PFSK-1 (cell line): Measurements from ENCODE around the gene PKM.

Experiments used
- FOXP2 ChIP-seq: optimal IDR thresholded peaks from 2 replicates; pipeline ENCODE3; 2011; ENCODE audit warnings: borderline replicate concordance, control low read depth, inconsistent platforms; ENCODE audit not compliant: insufficient read depth; ENCODE audit errors: extremely low read length, extremely low read depth
- POLR2AphosphoS5 ChIP-seq: IDR thresholded peaks from 2 replicates; pipeline ENCODE4 v1.6.1; 2012; ENCODE audit warnings: low read depth, mild to moderate bottlenecking, control low read depth, low read length, moderate library complexity
- SIN3A ChIP-seq: IDR thresholded peaks from 2 replicates; pipeline ENCODE4 v1.6.1; 2012; ENCODE audit warnings: mild to moderate bottlenecking, low read length, moderate library complexity, borderline replicate concordance; ENCODE audit not compliant: insufficient read depth
- TAF1 ChIP-seq: IDR thresholded peaks from 2 replicates; pipeline ENCODE4 v1.6.1; 2012; ENCODE audit warnings: low read length, control low read depth, borderline replicate concordance; ENCODE audit not compliant: insufficient read depth
- TF ChIP-seq, protein P1 (sequence below), 2 experiments: IDR thresholded peaks; 2 replicates each; pipeline versions ENCODE4 v1.6.1 to v1.8.0; 2011 to 2012; ENCODE audit warnings: low read depth in 2 of 2, low read length in 2 of 2, control low read depth in 1 of 2, inconsistent platforms in 1 of 2, mild to moderate bottlenecking in 1 of 2, moderate library complexity in 1 of 2; ENCODE audit not compliant: insufficient read depth in 1 of 2

PKM gene

DNA sequence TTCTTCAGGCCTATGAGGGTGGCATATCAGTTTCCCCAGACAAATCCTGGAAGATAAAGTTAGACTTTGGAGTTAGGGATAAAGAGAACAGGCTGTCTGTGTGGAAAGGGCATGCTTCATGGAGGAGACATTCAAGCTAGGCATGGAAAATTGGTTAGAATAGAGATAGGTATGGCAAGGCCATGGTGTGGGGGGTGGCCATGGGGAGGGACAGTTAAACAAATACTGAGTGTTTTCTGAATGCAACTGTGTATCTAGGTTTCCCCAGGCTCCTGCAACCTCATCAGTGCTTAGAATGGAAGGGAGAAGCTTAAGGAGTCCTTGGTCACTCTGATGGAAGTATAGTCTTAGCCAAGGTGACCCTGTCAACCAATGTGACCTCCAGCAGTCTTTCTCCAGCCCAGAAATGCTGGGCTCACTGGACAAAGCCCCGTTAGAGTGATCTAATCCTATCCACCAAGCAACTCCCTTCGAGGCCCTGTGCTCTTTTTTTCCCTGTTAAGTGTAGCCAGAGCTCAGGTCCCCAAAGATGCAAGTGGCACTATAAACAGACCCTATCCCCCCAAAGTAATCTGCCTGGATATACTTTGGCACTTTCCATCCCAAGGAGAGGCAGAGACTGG, 5.5 kb upstream of the PKM start:
- TF ChIP-seq FOXP2 (no peak), SIN3A (no peak), POLR2AphosphoS5 (no peak), TAF1 (no peak)
- TF ChIP-seq, protein P1, sequence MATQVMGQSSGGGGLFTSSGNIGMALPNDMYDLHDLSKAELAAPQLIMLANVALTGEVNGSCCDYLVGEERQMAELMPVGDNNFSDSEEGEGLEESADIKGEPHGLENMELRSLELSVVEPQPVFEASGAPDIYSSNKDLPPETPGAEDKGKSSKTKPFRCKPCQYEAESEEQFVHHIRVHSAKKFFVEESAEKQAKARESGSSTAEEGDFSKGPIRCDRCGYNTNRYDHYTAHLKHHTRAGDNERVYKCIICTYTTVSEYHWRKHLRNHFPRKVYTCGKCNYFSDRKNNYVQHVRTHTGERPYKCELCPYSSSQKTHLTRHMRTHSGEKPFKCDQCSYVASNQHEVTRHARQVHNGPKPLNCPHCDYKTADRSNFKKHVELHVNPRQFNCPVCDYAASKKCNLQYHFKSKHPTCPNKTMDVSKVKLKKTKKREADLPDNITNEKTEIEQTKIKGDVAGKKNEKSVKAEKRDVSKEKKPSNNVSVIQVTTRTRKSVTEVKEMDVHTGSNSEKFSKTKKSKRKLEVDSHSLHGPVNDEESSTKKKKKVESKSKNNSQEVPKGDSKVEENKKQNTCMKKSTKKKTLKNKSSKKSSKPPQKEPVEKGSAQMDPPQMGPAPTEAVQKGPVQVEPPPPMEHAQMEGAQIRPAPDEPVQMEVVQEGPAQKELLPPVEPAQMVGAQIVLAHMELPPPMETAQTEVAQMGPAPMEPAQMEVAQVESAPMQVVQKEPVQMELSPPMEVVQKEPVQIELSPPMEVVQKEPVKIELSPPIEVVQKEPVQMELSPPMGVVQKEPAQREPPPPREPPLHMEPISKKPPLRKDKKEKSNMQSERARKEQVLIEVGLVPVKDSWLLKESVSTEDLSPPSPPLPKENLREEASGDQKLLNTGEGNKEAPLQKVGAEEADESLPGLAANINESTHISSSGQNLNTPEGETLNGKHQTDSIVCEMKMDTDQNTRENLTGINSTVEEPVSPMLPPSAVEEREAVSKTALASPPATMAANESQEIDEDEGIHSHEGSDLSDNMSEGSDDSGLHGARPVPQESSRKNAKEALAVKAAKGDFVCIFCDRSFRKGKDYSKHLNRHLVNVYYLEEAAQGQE (IDR thresholded peaks at IDR 0.05; ENCODE audit: insufficient read depth in 1 of 2, low read depth in 2 of 2, low read length in 2 of 2): no peak

DNA sequence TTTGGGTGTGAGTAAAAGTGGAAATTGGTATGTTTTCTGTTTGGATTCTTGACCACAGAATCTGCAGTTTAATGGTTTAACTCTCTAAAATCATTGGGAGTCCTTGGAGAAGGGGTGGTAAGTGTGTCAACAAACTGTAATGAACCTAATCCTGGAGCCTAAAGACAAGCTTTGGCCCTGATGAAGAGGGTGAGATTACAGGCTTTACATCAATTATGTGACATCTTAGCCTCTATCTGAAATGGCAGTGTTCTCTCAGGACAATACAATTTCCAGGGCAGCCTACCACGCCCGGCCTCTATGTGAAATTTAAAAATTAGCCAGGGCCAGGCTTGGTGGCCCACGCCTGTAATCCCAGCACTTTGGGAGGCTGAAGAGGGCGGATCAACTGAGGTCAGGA, 4.3 kb upstream of the PKM start:
- TF ChIP-seq, protein P1 (IDR thresholded peaks at IDR 0.05; ENCODE audit: insufficient read depth in 1 of 2, low read depth in 2 of 2, low read length in 2 of 2): no peak
- TF ChIP-seq TAF1: no peak
- TF ChIP-seq SIN3A: no peak
- TF ChIP-seq FOXP2: no peak
- TF ChIP-seq POLR2AphosphoS5: no peak

DNA sequence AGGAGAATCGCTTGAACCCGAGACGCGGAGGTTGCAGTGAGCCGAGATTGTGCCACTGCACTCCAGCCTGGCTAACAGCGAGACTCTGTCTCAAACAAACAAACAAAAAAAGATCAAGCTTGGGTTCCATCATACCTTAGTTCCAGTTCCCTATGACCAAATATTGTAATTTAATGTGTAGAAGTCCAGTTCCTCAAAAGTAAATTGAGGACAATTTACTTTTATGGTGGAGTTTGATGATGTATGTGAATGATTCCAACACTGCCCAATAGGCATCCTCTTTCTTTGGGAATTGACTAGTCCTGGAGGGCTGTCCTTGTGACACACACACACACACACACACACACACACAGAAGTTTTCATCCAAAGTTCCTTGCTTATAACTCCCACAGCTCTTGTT, 2.8 kb upstream of the PKM start:
- TF ChIP-seq SIN3A (no peak), FOXP2 (no peak), POLR2AphosphoS5 (no peak), TAF1 (no peak)
- TF ChIP-seq, protein P1 (IDR thresholded peaks at IDR 0.05; ENCODE audit: insufficient read depth in 1 of 2, low read depth in 2 of 2, low read length in 2 of 2): no peak

DNA sequence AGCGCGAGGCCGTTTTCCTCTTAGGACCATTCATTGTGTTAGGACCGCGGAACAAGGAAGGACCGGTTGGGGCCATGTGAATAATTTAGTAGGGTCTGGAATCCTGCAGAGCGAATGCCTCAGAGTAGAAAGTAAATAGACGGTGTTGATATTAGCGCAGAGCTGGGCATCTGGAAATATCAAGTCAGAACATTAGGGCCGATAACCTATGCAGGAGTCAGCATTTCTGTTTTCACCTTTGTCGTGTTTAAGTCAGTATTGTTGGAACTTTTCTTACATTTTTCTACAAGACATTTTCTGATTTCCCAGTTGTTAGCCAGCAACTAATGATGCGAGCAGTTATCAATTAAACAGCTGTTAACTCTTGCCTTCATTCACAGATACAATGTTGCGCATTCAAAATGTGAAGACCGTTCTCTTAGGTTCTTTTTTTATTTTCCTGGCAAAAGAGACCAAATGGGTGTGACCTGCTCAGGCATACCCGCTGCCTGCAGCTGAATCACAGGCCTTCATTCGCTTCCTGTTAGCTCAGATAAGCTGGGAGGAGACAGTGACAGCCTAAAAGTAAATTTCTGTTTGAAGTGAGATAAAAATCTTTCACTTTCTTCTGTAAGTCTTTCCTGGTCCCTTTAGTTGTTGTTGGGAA, 966 bp upstream of the PKM start:
- TF ChIP-seq FOXP2: no peak
- TF ChIP-seq TAF1: no peak; the same call in 1 of the 2 replicates
- TF ChIP-seq, protein P1 (IDR thresholded peaks at IDR 0.05; ENCODE audit: insufficient read depth in 1 of 2, low read depth in 2 of 2, low read length in 2 of 2): no peak
- no peak; the same call in 1 of the 2 replicates for TF ChIP-seq POLR2AphosphoS5
- TF ChIP-seq SIN3A: peak; percentile 32; the same call in 1 of the 2 replicates
